ENCODE results near the gene DICER1.

DNA sequence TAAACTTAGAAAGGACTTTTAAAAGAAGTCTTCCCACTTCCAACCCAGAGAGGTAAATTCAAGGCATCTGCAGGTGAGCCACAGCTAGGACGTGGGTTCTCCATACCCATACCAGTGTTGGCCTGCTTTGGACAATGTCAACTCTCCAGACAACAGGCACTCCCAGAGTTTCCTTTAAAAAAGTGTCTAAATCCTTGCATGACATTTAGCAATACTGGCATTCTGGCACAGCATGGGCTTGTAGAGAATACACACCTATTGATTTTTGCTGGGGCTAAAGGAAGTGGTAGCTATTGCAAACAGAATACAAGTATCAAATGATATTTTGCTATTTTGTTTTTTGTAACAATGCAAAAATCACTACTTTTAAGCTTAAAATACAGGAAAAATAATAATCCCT lies 25.8 kb upstream of the DICER1 start:
- TF ChIP-seq, protein P1, sequence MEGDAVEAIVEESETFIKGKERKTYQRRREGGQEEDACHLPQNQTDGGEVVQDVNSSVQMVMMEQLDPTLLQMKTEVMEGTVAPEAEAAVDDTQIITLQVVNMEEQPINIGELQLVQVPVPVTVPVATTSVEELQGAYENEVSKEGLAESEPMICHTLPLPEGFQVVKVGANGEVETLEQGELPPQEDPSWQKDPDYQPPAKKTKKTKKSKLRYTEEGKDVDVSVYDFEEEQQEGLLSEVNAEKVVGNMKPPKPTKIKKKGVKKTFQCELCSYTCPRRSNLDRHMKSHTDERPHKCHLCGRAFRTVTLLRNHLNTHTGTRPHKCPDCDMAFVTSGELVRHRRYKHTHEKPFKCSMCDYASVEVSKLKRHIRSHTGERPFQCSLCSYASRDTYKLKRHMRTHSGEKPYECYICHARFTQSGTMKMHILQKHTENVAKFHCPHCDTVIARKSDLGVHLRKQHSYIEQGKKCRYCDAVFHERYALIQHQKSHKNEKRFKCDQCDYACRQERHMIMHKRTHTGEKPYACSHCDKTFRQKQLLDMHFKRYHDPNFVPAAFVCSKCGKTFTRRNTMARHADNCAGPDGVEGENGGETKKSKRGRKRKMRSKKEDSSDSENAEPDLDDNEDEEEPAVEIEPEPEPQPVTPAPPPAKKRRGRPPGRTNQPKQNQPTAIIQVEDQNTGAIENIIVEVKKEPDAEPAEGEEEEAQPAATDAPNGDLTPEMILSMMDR (conservative IDR thresholded peaks at IDR 0.05; ENCODE audit: low read depth, low read length) = no peak
- TF ChIP-seq EZH2 (IDR thresholded peaks at IDR 0.05; ENCODE audit: borderline replicate concordance, low read depth, low read length, poor library complexity, severe bottlenecking) = no peak
